EH (cell line): Measurements from ENCODE around the gene MAML2.
"Not testable (repeated sequence)": the region's sequence is repeated elsewhere in the genome, so short reads cannot be mapped to it uniquely, and the experiment has no call there.

Source experiments
- DNase-seq: peaks from one replicate; pipeline ENCODE4 v3.0.0-alpha.2; 2015; ENCODE audit warnings: low read depth

The MAML2 gene

DNA sequence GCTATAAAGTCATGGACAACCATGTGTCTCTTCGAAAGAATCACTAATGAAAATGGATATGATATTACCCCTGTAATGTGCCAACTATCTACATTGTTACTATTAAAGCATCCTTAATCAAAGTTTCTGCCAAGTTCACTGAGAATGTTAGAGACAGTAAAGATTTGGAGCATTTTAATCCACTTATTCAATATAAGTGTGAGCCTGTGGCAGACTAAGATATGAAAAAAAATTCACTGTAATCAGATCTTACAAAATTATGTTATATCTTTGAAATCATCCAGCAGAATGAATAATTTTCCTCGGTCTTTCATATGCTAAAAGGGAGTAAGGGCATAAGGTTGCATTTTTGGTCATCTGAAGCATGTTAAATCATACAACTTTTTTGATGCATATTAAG is 49.9 kb downstream of the MAML2 start:
- no peak for DNase-seq

- no peak for DNase-seq
Measured at GRCh38 chr11:96292291-96293010, 50.5 kb downstream of the MAML2 start.

GRCh38 chr11:96290631-96291030 is 52.4 kb downstream of the MAML2 start:
- DNase-seq: no peak

GRCh38 chr11:96290031-96290430 is 53.0 kb downstream of the MAML2 start:
- no peak for DNase-seq

DNA sequence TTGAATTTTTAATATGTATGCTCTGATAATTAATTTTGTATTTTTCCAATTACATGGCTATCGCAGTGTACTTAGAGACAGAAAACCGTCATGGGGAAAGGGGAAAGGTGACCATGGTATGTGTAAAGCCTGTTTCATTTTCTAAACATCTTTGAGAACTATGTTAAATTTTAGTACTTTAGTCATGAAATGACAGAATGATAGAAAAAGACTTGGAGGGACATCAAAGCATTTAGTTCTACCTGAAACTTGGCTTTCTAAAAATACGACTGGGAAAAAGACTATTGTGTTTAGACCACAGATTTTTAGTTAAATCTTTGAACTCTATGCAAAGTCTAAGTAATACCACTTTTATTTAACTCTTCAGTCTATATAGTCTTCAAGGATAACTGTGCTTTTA is 54.1 kb downstream of the MAML2 start:
- no peak for DNase-seq

GRCh38 chr11:96287822-96288439 is 55.1 kb downstream of the MAML2 start:
- no peak for DNase-seq

DNA sequence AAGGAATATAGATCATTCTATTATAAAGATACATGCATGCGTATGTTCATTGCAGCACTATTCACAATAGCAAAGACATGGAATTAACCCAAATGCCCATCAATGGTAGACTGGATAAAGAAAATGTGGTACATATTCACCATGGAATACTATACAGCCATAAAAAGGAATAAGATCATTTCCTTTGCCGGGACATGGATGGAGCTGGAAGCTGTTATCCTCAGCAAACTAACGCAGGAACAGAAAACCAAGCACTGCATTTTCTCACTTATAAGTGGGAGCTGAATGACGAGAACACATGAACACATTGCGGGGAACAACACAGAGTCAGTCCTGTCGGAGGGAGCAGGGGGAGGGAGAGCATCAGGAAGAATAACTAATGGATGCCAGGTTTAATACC is 57.0 kb downstream of the MAML2 start:
- not testable (repeated sequence) for DNase-seq

DNA sequence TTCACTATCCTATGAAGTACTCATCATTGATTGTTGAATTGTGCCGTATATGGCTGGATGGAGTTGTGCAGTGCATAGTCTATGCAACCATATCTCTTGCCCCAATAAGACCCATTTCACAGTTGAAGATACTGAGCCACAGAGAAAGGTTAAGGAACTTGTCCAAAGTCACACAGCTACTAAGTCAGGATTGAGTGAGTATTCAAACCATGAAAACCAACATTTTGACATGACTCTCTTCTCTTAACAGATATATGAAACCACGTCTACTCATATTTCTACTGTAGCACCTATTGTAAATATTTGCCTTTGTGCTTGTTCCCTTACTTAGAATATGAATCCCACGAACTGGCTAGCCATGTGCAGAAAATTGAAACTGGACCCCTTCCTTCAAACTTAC is 58.1 kb downstream of the MAML2 start:
- DNase-seq: no peak

DNA sequence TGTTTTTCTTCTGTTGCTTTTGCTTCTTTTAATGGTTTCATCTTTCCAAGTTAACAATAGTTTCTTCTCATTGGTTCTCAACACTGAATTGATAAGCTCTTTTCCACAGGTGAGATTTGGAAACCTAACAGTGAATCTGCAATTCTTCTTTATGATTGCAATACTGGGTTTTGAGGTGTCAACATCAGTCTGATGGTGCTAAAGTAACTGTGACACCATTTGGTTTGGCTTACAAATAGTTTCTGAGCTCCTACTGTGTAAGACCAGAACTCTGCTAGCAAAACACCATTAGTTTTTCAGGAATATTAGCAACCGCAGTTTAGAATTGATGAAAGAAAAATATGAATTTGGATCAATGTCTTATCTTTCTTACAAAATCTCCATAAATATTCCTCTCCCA is 58.6 kb downstream of the MAML2 start:
- DNase-seq: no peak

DNA sequence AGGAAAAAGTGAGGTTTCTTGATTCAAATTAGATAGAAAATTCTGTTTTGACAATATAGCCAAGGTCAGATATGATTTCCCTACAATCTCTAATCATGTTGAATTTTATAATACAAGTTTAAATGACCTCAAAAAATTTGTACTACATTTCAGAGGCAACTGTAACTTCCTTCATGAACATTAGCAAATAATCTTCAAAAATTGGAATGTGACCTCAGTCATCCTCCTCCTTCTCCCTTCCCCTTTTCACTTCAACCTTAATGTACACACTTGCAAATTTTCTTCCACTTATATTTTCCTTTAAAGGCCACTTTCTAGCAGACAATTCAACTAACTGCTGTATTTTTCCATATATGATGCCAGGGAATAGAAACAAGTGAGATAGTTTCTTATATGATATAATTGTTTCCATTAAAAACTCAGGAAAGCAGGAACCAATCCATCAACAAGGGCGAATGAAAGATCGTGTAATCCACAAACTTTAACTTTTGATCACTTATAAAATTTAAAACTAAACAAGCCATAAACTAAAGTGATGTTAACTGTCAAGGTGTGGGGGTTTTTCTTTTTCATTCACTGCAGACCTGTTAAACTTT is 60.3 kb downstream of the MAML2 start:
- no peak for DNase-seq

DNA sequence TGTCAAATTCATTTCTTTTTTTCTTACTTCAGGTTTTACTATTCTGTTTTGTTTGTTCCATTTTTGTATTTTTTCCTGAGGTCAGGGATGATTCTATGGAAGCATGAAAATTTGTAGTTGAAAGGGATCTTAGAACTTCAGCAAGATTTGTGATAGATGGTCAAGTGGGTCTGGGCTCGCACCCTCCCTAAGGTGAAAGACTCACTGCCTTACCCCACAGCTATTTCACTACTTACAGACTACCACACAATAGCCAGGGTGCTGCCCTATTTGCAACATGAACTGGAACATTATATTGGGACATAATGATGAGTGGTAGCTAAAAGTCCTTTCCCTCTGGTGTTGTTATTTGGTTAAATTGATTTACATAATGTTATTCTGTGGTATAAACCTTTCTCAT is 62.6 kb downstream of the MAML2 start:
- no peak for DNase-seq

- no peak for DNase-seq
Measured at GRCh38 chr11:96279896-96280290, 63.1 kb downstream of the MAML2 start.

- peak; percentile 67 for DNase-seq
Measured at GRCh38 chr11:96279018-96279895, 63.7 kb downstream of the MAML2 start.

DNA sequence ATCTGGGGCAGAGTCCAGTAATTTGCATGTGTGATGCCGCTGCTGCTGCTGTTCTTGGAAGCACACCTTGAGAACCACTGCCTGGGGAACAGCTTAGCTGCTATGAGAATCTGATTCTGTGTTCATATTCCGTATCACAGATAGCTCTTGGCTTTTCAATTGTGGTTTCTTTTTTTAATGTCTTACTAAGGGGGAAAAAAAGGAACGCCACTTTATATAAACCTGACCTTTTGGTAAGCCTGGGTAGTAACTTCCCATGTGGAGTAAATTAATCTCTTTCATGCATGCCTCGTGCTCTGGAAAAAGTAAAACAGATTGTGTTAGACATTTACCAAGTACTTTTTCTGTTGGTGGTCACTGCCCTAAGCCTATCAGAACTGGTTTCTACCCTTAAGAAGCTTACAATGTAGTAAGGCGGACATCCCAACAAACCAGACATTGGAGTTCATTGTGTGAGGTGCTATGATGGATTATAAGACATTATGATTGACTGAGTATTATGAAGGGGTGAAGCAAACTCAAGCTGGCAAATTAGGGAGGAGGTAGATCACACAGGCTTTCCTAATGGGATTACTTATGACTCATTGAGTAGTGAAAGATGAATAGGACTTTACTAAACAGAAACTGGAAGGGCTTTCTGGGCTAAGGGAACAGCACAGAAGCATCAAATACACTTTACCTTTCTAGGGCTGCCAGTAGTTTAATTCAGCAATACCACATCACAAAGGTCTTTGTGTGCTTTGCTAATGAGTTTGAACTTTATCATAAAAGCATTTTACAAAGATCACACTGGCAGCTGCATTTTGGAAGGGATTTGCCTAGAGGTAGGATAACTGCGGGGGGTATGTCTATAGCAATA is 64.7 kb downstream of the MAML2 start:
- DNase-seq: peak; percentile 66

- no peak for DNase-seq
Measured at GRCh38 chr11:96277696-96278038, 65.3 kb downstream of the MAML2 start.

GRCh38 chr11:96276836-96277235 is 66.2 kb downstream of the MAML2 start:
- no peak for DNase-seq

- DNase-seq: peak; percentile 75
Measured at GRCh38 chr11:96275801-96276594, 67.0 kb downstream of the MAML2 start.

GRCh38 chr11:96273507-96273906 is 69.5 kb downstream of the MAML2 start:
- DNase-seq: no peak

DNA sequence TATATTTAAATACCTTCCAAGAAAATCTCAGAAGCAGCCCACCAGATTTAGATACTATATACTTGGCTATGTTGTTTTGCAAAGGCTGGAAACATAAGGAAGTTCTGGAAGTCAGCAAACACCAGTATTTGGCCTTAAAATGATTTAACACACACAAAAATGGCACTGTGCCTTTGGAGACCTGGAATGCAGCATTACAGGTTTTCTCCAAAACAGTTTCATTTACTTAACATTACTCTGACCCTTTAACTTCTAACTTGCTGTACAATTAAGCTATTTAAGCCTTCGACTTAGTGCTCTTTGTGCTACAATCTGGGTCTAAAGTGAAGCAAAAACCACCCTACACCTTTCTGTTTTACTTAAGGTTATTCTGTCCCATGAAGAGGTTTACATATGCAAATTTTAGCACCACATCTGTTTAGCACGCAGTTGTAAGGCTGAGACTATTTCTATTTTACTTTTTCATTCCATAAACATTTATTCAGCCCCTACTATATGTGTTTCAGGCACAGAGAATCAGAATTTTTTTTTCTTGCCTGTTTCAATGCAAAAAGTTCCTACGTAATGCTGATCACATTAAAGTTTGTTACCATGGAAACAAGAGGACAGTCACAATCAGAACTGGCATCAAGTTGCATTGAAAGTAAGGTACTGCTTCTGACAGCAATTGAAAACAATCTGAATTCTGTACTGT is 70.3 kb downstream of the MAML2 start:
- DNase-seq: peak; percentile 24

- DNase-seq: no peak
Measured at GRCh38 chr11:96271777-96272176, 71.2 kb downstream of the MAML2 start.
